Measurements from ENCODE around the gene DHTKD1. TPM values are rescaled to one million over a fixed set of nuclear protein-coding genes. Genes with fewer than 3 reads are reported as not detected.
"Not testable (repeated sequence)": the region's sequence is repeated elsewhere in the genome, so short reads cannot be mapped to it uniquely, and the experiment has no call there.

DHTKD1 gene
- total RNA-seq, 1 experiment from 2014 or later: 32.4 TPM

DNA sequence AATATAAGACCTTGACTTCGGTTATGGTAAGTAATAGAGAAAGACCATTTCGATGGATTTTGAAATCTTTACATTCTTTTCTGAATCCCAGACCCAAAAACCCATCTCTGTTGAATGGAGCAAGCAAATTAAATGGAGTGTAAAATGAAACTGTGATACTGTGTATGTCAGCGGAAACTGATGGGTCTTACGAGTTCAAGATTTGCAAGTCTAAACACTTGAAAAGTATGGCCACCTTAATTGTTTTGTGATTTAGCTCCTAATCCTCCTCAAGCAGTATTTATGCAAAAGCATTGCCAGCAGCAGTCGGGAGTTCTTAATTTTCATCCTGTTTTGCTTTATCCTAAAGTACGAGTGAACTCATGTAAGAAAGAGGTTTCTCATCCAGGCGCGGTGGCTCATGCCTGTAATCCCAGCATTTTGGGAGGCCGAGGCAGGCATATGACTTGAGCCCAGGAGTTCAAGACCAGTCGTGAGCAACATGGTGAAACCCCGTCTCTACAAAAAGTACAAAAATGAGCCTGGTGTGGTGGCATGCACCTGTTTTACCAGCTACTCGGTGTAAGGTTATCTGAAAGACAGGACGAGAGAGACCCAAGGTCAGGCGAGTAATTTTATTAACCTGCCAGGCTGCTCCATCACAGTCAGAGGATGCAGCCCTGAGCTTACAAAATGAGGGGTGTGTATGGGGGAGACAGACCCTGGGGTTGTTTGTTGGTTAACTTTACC is 5.8 kb upstream of the DHTKD1 start:
- TF ChIP-seq, protein P1, sequence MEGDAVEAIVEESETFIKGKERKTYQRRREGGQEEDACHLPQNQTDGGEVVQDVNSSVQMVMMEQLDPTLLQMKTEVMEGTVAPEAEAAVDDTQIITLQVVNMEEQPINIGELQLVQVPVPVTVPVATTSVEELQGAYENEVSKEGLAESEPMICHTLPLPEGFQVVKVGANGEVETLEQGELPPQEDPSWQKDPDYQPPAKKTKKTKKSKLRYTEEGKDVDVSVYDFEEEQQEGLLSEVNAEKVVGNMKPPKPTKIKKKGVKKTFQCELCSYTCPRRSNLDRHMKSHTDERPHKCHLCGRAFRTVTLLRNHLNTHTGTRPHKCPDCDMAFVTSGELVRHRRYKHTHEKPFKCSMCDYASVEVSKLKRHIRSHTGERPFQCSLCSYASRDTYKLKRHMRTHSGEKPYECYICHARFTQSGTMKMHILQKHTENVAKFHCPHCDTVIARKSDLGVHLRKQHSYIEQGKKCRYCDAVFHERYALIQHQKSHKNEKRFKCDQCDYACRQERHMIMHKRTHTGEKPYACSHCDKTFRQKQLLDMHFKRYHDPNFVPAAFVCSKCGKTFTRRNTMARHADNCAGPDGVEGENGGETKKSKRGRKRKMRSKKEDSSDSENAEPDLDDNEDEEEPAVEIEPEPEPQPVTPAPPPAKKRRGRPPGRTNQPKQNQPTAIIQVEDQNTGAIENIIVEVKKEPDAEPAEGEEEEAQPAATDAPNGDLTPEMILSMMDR (conservative IDR thresholded peaks at IDR 0.05; ENCODE audit: low read depth, low read length): no peak
- no peak for TF ChIP-seq EZH2 (IDR thresholded peaks at IDR 0.05; ENCODE audit: borderline replicate concordance, low read depth, low read length, poor library complexity, severe bottlenecking)
- H3K27me3 ChIP-seq (replicated peaks; ENCODE audit: insufficient read depth, low read depth, low read length, poor library complexity): no peaks in the 10 kb centered on the region
- peak; percentile 31 for DNase-seq (ENCODE audit: low spot score)
- no TSS peak for BruUV-seq (replicated peaks)
- H3K27ac ChIP-seq (ENCODE audit: low read depth, low read length, poor library complexity, severe bottlenecking): peak overlapping the region; percentile 18
- H3K4me1 ChIP-seq (ENCODE audit: insufficient read depth, low read length, poor library complexity, severe bottlenecking): peaks cover 6% of the 10 kb centered on the region
- POLR2A ChIA-PET (ENCODE audit: low non-redundant PET): no interaction called here
- no peak overlapping the region for H3K4me3 ChIP-seq (ENCODE audit: low read depth, low read length, poor library complexity, severe bottlenecking)
- intact Hi-C loops (cut with micrococcal nuclease; ENCODE audit: unreplicated experiment): no loop called here
- H3K36me3 ChIP-seq (ENCODE audit: insufficient read depth, low read length, poor library complexity, severe bottlenecking): no peaks in the 10 kb centered on the region
- H3K9me3 ChIP-seq (ENCODE audit: low read depth, low read length, poor library complexity, severe bottlenecking): no peaks in the 10 kb centered on the region
- CTCF ChIA-PET: no interaction called here

DNA sequence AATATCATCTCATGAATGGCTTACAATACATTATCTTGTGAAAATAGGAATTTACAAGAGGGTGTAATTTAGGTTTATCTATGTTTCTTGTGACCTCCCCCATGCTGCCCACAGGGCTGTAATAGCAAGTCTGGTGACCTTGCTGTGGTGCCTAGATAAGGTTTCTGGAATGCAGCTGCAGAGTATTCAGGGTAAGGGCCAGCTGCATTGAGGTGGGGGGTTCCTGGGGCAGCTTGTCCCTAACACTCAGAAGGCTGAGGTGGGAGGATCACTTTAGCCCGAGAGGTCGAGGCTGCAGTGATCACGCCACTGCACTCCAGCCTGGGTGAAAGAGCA is 5.3 kb upstream of the DHTKD1 start:
- POLR2A ChIA-PET (ENCODE audit: low non-redundant PET): interaction anchor here (0.6 kb wide), 1 partner anchor 10 kb away, joined by 3 read pairs; no protein-coding TSS in a partner anchor
- no peak for DNase-seq (ENCODE audit: low spot score)
- BruUV-seq (replicated peaks): no TSS peak

DNA sequence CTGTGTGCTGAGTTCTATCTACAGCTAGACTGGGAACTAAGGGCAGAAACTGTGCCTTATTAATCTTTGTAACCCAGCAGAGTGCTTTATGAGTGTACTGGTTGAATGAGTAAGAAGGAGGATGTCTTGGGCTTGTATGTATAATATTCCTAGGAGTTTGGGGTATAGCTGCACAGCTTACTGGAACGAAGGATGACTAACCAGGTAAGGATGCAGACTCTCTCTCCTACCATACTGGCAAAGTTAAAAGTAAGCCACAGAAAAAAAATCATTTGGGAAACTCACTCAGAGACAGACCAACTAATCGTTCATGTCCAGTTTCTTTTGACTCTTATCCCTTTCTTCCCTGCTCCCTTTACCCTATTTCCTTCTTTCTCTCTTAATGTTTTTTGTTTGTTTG is 1.4 kb upstream of the DHTKD1 start:
- no TSS peak for BruUV-seq (replicated peaks)
- DNase-seq (ENCODE audit: low spot score): no peak
- POLR2A ChIA-PET (ENCODE audit: low non-redundant PET): no interaction called here

More for the DNA sequence above, 5.3 kb upstream of the DHTKD1 start:
- H3K36me3 ChIP-seq (ENCODE audit: insufficient read depth, low read length, poor library complexity, severe bottlenecking): no peaks in the 10 kb centered on the region
- intact Hi-C loops (cut with micrococcal nuclease; ENCODE audit: unreplicated experiment): no loop called here
- no peak overlapping the region for H3K4me3 ChIP-seq (ENCODE audit: low read depth, low read length, poor library complexity, severe bottlenecking)
- H3K27me3 ChIP-seq (replicated peaks; ENCODE audit: insufficient read depth, low read depth, low read length, poor library complexity): no peaks in the 10 kb centered on the region
- no peak overlapping the region for H3K27ac ChIP-seq (ENCODE audit: low read depth, low read length, poor library complexity, severe bottlenecking)
- CTCF ChIA-PET: interaction anchor here (0.6 kb wide), 1 partner anchor 62 kb away, joined by 8 read pairs; no protein-coding TSS in a partner anchor
- TF ChIP-seq, protein P1 (conservative IDR thresholded peaks at IDR 0.05; ENCODE audit: low read depth, low read length): no peak
- TF ChIP-seq EZH2 (IDR thresholded peaks at IDR 0.05; ENCODE audit: borderline replicate concordance, low read depth, low read length, poor library complexity, severe bottlenecking): no peak
- peaks cover 6% of the 10 kb centered on the region for H3K4me1 ChIP-seq (ENCODE audit: insufficient read depth, low read length, poor library complexity, severe bottlenecking)
- no peaks in the 10 kb centered on the region for H3K9me3 ChIP-seq (ENCODE audit: low read depth, low read length, poor library complexity, severe bottlenecking)

DNA sequence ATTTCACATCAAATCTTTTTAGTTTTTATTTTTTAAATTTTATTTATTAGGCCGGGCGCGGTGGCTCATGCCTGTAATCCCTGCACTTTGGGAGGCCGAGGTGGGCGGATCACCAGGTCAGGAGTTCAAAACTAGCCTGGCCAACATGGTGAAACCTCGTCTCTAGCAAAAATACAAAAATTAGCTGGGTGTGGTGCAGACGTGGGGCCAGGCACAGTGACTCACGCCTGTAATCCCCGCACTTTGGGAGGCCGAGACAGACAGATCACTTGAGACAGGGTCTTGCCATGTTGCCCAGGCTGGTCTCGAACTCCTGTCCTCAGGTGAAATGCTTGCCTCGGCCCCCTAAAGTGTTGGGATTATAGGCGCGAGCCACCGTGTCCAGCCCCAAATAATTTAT is 2.7 kb downstream of the DHTKD1 start:
- H3K27ac ChIP-seq (ENCODE audit: low read depth, low read length, poor library complexity, severe bottlenecking); H3K27me3 ChIP-seq (replicated peaks; ENCODE audit: insufficient read depth, low read depth, low read length, poor library complexity); POLR2A ChIA-PET (ENCODE audit: low non-redundant PET); CTCF ChIA-PET; H3K36me3 ChIP-seq (ENCODE audit: insufficient read depth, low read length, poor library complexity, severe bottlenecking); H3K4me1 ChIP-seq (ENCODE audit: insufficient read depth, low read length, poor library complexity, severe bottlenecking); H3K4me3 ChIP-seq (ENCODE audit: low read depth, low read length, poor library complexity, severe bottlenecking); intact Hi-C loops (cut with micrococcal nuclease; ENCODE audit: unreplicated experiment); DNase-seq (ENCODE audit: low spot score); BruUV-seq (replicated peaks); H3K9me3 ChIP-seq (ENCODE audit: low read depth, low read length, poor library complexity, severe bottlenecking): not testable (repeated sequence)

More for the DNA sequence above, 1.4 kb upstream of the DHTKD1 start:
- CTCF ChIA-PET: no interaction called here
- no peak overlapping the region for H3K4me3 ChIP-seq (ENCODE audit: low read depth, low read length, poor library complexity, severe bottlenecking)
- TF ChIP-seq EZH2 (IDR thresholded peaks at IDR 0.05; ENCODE audit: borderline replicate concordance, low read depth, low read length, poor library complexity, severe bottlenecking): no peak
- no peaks in the 10 kb centered on the region for H3K36me3 ChIP-seq (ENCODE audit: insufficient read depth, low read length, poor library complexity, severe bottlenecking)
- no peak overlapping the region for H3K27ac ChIP-seq (ENCODE audit: low read depth, low read length, poor library complexity, severe bottlenecking)
- intact Hi-C loops (cut with micrococcal nuclease; ENCODE audit: unreplicated experiment): no loop called here
- no peaks in the 10 kb centered on the region for H3K27me3 ChIP-seq (replicated peaks; ENCODE audit: insufficient read depth, low read depth, low read length, poor library complexity)
- peaks cover 6% of the 10 kb centered on the region for H3K4me1 ChIP-seq (ENCODE audit: insufficient read depth, low read length, poor library complexity, severe bottlenecking)
- no peaks in the 10 kb centered on the region for H3K9me3 ChIP-seq (ENCODE audit: low read depth, low read length, poor library complexity, severe bottlenecking)
